Esophagus muscularis mucosa (tissue), 3 donors: ENCODE measurements around the gene TAAR2.

ENCODE experiments used
- POLR2A ChIP-seq: fragments of 450-650 bp; IDR thresholded peaks from one replicate; pipeline ENCODE4 v1.6.1; 2017; ENCODE audit warnings: antibody characterized with exemption, moderate library complexity, mild to moderate bottlenecking, low read depth
- TF ChIP-seq, protein P1 (sequence below), 3 experiments: fragments of 200-600 bp in 2 of 3; fragments of 450-650 bp in 1 of 3; sonication (generic) in 2 of 3; IDR thresholded peaks; one replicate each; pipeline ENCODE4 v1.5.1; 2017 to 2019; ENCODE audit warnings: antibody characterized with exemption in 3 of 3, mild to moderate bottlenecking in 2 of 3, moderate library complexity in 1 of 3

- TF ChIP-seq, protein P1, sequence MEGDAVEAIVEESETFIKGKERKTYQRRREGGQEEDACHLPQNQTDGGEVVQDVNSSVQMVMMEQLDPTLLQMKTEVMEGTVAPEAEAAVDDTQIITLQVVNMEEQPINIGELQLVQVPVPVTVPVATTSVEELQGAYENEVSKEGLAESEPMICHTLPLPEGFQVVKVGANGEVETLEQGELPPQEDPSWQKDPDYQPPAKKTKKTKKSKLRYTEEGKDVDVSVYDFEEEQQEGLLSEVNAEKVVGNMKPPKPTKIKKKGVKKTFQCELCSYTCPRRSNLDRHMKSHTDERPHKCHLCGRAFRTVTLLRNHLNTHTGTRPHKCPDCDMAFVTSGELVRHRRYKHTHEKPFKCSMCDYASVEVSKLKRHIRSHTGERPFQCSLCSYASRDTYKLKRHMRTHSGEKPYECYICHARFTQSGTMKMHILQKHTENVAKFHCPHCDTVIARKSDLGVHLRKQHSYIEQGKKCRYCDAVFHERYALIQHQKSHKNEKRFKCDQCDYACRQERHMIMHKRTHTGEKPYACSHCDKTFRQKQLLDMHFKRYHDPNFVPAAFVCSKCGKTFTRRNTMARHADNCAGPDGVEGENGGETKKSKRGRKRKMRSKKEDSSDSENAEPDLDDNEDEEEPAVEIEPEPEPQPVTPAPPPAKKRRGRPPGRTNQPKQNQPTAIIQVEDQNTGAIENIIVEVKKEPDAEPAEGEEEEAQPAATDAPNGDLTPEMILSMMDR (IDR thresholded peaks at IDR 0.05), result no peak
- no peak for TF ChIP-seq POLR2A
Measured at GRCh38 chr6:132607544-132608233, 16.4 kb downstream of the TAAR2 start.
